ENCODE data around the gene ARMC12.
A peak's percentile ranks its signal among the peaks of the same experiment; 100 is the strongest.

The ARMC12 gene

GRCh38 chr6:35737413-35738211, 780 bp downstream of the ARMC12 start:
- peak; percentile 88 for FAIRE-seq

- no peak for FAIRE-seq
Measured at GRCh38 chr6:35739645-35740524, 3.1 kb downstream of the ARMC12 start.

- no peak for FAIRE-seq
Measured at GRCh38 chr6:35742842-35743241, 6.0 kb downstream of the ARMC12 start.

- FAIRE-seq, result no peak
Measured at GRCh38 chr6:35745509-35745908, 8.7 kb downstream of the ARMC12 start.

- no peak for FAIRE-seq
Measured at GRCh38 chr6:35746516-35746915, 9.7 kb downstream of the ARMC12 start.

- FAIRE-seq, result no peak
Measured at GRCh38 chr6:35747877-35748276, 11.0 kb downstream of the ARMC12 start.

- no peak for FAIRE-seq
Measured at GRCh38 chr6:35750557-35750956, 13.7 kb downstream of the ARMC12 start.

- no peak for FAIRE-seq
Measured at GRCh38 chr6:35751594-35751993, 14.8 kb downstream of the ARMC12 start.

- no peak for FAIRE-seq
Measured at GRCh38 chr6:35752330-35752729, 15.5 kb downstream of the ARMC12 start.

- FAIRE-seq, result no peak
Measured at GRCh38 chr6:35754452-35755277, 17.8 kb downstream of the ARMC12 start.

- no peak for FAIRE-seq
Measured at GRCh38 chr6:35755278-35755924, 18.6 kb downstream of the ARMC12 start.

GRCh38 chr6:35757456-35758123, 20.8 kb downstream of the ARMC12 start:
- FAIRE-seq, result peak; percentile 17

- FAIRE-seq, result no peak
Measured at GRCh38 chr6:35759426-35759825, 22.6 kb downstream of the ARMC12 start.

GRCh38 chr6:35765739-35766138, 28.9 kb downstream of the ARMC12 start:
- FAIRE-seq, result no peak

- no peak for FAIRE-seq
Measured at GRCh38 chr6:35769211-35769610, 32.4 kb downstream of the ARMC12 start.

GRCh38 chr6:35771343-35771627, 34.5 kb downstream of the ARMC12 start:
- no peak for FAIRE-seq

- no peak for FAIRE-seq
Measured at GRCh38 chr6:35774116-35774794, 37.4 kb downstream of the ARMC12 start.

GRCh38 chr6:35775031-35775430, 38.2 kb downstream of the ARMC12 start:
- FAIRE-seq, result no peak

- no peak for FAIRE-seq
Measured at GRCh38 chr6:35776364-35777215, 39.8 kb downstream of the ARMC12 start, which contains the start of gene CLPSL2. TSS of gene CLPSL2 (plus strand) at chr6:35776598. CDS start at chr6:35776619, 21 bp downstream.

GRCh38 chr6:35777356-35778102, 40.7 kb downstream of the ARMC12 start:
- no peak for FAIRE-seq
